Medulla oblongata (tissue), 1 donor: ENCODE results near the gene FCSK.

ENCODE experiments used
- DNase-seq: peaks from one replicate; pipeline ENCODE4 v3.0.0-alpha.2; 2015; ENCODE audit errors: extremely low spot score

FCSK gene

DNA sequence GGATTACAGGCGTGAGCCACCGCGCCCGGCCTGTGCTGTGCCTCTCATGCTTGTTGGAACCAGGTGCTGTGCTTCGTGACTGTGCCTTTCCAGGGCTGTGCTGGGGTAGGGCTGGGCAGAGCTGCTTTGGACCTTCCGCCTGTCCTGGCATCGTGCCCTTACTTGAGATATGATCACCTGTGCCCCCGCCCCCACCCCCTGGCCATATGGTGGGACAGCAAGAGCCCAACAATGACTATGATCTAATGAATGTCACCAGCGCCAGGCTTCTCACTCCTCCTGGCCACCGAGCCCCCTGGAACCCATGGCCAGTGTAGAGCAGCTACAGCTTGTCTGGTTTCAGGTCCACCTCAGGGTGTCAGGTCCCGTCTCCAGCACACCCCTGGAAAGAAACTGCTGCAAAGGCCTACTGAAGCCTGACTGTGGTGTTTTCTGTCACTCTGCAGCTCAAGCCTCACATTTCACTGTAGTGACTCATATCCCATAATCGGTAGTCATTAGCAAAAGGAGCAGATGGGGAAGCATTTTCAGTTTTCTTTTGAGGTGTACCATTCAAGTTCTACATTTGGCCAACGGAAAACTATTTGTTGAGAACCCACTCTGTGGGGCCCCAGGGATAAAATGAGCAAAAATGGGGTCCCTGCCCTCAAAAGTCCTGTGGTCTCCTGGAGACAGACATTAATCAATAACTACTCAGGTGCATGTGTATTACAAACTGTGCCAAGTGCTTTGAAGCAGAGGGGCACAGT is 22.1 kb downstream of the FCSK start:
- DNase-seq, result no peak

DNA sequence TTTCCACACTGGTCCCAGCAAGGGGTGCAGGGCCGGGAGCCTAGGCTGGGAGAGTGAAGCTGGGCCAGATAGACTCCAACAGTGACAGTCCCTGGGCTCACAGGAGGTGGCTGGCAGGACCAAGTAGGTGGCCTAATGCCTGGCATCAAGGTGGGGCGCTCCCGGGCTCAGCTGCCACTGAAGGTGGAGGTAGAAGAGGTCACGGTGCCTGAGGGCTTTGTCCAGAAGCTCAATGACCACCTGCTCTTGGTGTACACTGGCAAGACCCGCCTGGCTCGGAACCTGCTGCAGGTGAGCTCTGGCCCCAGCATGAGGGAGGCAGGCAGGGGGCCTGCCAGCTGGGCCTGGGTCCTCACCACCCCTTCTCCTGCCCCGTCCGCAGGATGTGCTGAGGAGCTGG is 23.8 kb downstream of the FCSK start:
- no peak for DNase-seq

- no peak for DNase-seq
These were observed 24.5 kb downstream of the FCSK start for GRCh38 chr16:70478912-70479341.

DNA sequence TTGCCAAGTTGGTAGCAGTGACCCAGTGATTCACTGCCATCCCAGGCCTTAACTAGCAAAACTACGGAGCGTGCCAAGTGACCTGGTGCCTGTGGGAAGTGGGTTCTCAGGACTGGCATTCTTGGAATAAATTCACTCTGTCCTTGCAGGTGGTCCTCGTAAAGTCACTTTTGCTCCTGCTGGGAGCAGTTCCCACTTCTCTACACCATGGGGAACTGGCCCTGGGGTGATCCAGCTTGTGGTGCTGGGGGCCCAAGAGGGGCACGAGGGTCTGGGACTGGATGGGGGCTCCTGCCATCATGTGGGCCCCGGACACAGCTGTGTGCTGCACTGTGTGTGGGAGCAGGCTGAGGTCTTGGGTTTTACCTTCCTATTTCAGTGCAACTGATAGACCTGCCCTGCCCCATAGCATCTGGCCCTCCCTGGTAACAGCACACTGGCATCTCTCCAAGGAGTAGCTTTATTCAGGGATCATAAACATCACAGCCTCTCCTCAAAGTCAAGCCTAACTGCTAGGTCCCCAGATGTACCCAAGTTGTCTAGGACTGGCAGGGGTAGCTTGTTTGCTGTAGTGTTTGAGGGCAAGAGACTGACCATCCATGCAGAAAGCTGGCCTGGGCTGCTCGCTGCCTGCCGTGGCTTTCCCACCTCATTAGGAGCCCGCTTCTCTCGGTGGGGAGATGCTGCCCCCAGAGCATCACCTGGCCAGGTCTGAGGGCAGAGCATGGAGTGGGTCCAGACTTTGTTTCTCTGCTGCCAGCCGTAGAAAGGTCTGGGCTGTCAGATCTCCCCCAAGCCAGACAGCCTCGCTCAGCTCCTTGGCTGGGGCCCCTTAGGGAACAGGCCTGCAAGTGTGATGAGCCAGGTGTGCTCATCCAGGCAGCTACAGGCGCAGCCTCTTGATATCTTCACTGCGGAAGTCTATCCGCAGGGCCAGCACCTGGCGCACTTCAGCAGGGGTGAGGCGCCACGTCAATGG is 26.0 kb downstream of the FCSK start:
- no peak for DNase-seq

DNA sequence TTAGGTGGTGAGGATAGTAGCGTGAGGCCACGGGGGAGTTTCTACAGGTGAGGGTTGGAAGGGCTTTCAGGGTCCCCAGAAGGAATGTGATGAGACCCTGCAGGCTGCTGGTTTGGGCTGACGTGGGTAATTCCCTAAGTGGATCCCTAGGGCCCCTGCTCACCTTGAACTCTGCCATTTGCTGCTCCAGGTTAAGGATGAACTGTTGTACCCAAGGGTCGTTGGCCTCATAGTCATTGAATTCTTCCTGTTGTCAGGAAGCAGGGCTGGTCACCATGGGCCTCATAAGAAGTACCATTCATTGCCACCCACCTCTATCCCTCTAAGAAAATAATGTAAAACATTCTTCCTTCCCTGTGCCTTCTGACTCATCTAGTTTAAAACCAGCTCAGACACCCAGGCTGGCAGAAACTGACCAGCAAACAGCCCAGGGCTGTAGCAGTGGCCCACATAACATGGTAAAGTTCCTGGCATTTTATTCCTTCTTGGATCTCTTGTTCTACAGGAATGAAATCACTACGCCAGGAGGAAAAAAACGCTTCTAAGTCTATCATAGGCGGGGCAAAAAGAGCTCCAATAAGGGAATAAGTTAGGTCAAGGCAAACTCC is 27.6 kb downstream of the FCSK start:
- DNase-seq, result no peak

GRCh38 chr16:70482624-70483023 is 28.2 kb downstream of the FCSK start:
- no peak for DNase-seq

GRCh38 chr16:70483426-70483825 is 29.0 kb downstream of the FCSK start:
- no peak for DNase-seq

DNA sequence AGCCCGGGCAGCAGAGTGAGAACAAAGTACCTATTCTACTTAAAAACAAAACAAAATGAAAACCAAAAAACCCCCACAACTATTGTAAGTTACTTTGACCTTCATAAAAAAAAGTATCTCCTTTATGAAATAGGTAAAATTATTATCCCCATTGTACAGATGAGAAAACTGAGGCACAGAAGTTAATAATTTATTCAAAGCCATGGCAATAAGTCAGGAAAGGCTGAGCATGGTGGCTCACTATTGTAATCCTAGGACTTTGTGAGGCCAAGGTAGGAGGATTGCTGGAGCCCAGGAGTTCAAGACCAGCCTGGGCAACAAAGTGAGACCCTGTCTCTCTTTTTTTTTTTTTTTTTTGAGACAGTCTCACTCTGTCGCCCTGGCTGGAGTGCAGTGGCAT is 30.5 kb downstream of the FCSK start:
- DNase-seq, result no peak

DNA sequence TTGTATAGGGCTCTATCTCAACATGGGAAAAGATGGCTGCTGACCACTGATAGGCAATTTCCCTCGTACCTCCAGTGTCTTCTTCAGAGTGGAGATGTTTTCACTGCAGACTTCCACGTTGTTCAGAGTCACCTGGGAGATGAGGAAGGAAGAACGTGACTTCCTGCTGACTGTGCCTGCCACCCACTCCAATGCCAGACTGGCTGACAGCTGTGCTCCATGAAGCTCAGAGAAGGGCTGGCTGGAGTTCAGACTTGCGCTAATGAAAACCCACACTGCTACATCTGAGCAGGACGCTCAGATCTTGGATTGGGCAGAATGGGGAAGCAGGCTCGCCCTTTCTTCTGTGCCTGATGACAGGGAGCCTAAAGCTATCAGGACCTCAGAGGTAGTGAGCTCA is 35.9 kb downstream of the FCSK start:
- no peak for DNase-seq

DNA sequence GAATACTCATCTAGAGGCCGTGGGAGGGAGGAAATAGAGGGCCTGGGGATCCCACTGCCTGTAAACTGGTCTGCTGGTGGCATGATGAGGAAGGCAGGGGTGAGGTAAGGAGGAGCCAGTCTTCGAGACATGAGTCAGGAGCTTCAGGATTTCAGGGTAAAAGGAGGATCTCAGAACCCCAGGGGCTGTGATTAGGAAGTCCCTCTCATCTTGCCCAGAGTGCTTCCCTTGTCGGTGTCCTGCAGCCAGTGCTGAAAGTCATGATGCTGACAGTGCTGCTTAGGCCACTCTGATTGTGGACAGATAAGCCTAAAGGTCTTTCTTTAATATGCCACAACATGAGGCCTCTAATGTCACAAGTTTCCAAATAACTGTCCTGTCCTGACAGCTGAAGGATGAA is 39.4 kb downstream of the FCSK start:
- DNase-seq, result no peak

DNA sequence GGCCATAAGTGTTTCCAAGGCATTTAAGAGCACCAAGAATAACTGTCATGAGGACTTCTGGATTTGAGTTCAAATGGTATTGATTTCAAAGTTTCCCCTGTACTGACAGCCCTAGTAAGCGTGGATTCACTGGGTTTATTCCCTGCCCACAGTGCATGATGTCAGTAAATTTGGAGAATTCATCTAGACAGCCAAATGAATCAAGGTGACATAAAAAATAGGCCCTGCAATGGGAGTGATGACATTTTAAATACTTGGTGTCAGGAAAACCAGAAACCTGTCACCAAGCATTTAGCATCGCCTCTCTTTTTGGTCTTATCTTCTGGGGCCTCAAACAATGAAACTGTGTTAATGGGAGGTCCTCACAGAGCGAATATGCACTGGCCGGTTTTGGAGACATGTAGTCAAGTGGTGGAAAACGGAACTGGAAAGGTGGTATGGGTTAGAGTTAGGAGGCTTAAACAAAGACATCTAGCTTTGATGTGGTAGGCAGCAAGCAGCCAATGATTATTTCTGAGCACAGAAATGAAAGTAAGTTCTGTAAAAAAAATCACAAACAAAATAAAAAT is 39.9 kb downstream of the FCSK start:
- DNase-seq, result no peak

GRCh38 chr16:70494777-70495176 is 40.4 kb downstream of the FCSK start:
- no peak for DNase-seq

DNA sequence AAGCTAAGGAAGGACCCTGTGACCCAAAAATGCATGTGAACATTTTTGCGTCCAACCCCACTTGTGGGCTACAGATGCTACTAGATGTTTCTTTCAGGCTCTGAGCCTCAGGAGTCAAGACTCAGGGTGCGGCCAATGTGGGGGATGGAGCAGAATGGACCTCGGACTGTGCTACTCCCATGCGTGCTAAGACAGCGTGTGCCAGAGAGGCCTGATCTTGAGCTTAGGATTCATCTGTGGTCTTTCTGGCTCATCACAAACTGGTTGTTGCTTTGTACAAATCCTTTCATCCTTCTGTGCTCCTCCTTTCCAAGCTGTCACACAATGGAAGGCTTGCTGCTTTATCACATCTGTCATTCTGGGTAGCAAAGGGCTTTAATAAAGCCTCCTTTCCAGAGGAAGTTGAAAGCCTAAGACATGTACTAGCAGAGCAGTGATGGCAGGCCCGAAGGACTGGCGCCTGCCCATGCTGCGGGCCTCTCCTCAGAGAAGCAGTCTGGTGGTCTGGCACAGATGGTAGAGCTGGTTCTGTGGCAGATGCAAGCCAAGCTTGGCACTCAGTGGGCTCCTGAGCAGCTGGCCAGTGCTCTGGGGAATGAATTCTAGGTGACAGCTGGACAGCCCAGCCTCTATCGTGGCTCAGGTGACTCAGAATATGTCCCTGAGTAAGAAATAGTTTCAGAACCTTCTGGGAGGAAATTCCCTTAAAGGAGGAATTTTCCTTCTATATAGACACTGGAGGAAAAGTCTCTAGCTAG is 41.2 kb downstream of the FCSK start:
- DNase-seq, result no peak

DNA sequence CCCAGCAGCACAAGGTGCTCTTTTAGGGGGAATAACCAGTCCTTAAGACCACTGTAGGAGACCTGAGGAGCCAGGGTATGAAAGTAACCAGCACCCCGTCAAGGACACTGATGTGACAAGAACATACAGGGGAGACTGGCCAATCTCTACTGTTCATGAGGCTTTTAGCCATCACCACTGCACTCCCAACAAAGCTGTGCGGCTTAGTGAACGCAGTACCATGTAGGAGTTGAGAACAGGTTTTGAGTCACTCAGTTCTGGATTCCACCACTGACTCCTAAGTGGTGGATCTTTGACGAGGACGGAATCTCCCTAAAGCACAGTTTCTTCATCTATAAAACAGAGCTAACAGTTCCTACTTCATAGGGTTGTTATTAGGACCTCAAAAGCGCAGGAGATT is 42.1 kb downstream of the FCSK start:
- DNase-seq, result no peak

GRCh38 chr16:70508752-70509151 is 54.4 kb downstream of the FCSK start:
- no peak for DNase-seq

GRCh38 chr16:70510216-70510615 is 55.8 kb downstream of the FCSK start:
- DNase-seq, result no peak

- no peak for DNase-seq
These were observed 57.4 kb downstream of the FCSK start for GRCh38 chr16:70511833-70512232.

- DNase-seq, result no peak
These were observed 58.1 kb downstream of the FCSK start for GRCh38 chr16:70512456-70512855.

DNA sequence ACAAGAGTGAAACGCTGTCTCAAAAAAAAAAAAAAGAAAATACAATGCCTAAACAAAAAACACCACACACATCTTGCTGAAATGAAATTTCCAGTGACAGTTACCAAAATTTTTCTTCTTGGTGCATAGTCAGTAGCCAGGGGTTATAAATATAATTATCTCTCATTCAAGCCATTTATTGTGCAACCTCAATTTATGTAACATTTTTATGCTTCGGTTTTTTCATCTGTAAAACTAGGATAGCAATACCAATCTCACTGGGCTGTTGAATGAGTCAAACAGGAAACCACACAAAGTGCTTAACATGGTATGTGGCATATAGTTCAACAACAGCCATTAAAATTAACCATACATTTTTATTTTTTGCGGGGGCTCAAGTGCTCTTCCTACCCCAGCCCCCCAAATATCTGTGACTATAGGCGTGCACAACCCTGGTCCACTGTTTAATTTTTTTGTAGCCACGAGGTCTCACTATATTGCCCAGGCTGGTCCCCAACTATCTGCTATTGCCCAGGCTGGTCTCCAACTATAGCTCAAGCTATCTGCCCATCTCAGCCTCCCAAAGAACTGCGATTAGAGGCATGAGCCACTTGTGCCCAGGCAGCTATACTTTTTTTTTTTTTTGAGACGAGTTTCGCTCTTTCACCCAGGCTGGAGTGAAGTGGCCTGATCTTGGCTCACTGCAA is 66.4 kb downstream of the FCSK start:
- DNase-seq, result no peak

DNA sequence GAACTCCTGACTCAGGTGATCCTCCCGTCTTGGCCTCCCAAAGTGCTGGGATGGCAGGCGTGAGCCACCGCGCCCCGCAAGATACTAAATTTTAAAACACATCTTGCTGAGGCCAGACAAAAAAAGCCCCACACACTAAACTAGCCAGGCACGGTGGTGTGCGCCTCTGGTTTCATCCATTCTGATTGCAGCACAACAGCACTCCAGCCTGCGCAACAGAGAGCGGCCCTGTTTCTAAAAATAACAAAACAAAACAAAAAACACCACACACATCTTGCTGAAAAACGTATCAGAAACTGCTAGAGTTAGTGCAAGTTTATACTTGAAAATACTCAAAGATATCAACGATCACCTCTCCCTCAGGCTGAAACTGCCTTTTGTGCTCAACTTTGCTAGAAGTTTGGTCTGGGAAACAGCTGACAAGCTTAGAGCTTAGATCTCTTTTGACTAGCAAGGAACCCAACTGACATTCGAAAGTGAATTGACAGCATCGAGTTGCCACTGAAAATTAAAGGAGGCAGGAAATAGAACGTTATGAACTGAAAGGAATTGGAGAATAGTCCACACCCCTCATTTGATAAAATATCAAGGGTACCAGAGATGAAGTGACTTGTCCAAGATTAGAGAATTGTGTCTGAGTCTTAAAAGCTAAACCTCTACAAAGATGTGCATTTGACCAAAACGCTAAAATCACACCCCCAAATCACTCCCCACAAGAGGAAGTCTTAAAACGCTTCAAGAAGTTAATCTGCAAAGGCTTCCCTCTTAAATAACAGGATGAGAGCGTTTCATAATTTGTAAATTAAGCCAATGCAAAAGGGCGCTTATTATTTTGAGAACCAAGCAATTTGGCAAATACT is 68.1 kb downstream of the FCSK start:
- DNase-seq, result no peak
